ENCODE measurements around the gene RPL19.

RPL19 gene

DNA sequence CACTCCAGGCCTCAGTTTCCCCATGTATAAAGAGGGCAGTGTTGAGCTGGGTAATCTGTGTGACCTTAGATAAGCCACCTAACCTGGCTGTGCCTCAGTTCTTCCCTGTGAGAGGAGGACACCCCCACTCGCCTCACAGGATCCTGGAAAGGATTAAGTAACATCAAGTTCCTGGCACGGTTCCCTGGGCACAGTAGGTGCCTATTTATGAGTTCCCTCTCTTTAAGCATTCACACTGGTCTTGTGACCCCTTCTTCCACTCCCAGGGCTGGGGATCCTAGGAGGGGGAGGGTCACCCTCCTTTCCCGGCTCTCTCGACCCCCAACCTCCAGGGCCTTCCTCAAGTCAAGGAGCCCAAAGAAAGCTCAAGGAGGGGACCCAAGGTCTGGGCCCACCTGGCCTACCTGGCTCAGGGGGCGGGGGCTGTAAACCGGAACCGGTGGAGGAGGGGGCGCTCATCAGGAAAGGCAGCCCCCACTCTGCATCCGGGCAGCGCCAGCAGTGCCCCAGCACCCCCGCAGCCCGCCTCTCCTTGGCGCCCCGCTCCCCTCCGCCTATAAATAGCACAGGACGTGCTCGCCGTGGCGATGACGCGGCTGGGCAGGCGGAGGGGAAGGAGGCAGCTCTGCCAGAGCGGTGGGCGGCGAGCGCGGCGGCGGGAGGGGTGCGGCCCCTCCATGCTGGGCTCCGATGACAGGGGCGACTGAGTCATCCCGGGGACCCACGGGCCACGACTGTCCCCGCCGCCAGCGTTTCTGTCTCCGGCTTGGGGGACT lies 9.4 kb downstream of the RPL19 start:
- TF ChIP-seq EZH2phosphoT487 (IDR thresholded peaks at IDR 0.05; ENCODE audit: low read depth), result no peak
- TF ChIP-seq CTCF (IDR thresholded peaks at IDR 0.05; ENCODE audit: low read depth, low read length), result no peak
- H3K27ac ChIP-seq (ENCODE audit: low read length), result no peak overlapping the region
- H3K4me3 ChIP-seq (ENCODE audit: low read length), result peak overlapping the region; percentile 77
- H3K9ac ChIP-seq (ENCODE audit: low read length), result peak overlapping the region; percentile 34; the same call in 1 of the 2 replicates
- H3K4me2 ChIP-seq (ENCODE audit: low read length), result peak overlapping the region; percentile 73
- peaks cover 22% of the 10 kb centered on the region for H3K27me3 ChIP-seq (ENCODE audit: low read depth, low read length)
- peaks cover 6% of the 10 kb centered on the region for H3K36me3 ChIP-seq (replicated peaks; ENCODE audit: low read depth, low read length)
- no peaks in the 10 kb centered on the region for H3K79me2 ChIP-seq (ENCODE audit: low read length)
- peaks cover 21% of the 10 kb centered on the region for H3K4me1 ChIP-seq (ENCODE audit: low read length)
- H3K9me3 ChIP-seq (ENCODE audit: insufficient read depth, low read length), result no peaks in the 10 kb centered on the region
- peak overlapping the region; percentile 8 for H2AFZ ChIP-seq (ENCODE audit: low read depth, low read length)
- no peaks in the 10 kb centered on the region for H4K20me1 ChIP-seq (ENCODE audit: insufficient read depth, low read length)

- Histone ChIP-seq H2AFZ (ENCODE audit: low read depth, low read length) (peak overlapping the region; percentile 8), H3K79me2 (ENCODE audit: low read length) (no peaks in the 10 kb centered on the region), H3K4me1 (ENCODE audit: low read length) (peaks cover 21% of the 10 kb centered on the region), H3K4me2 (ENCODE audit: low read length) (peak overlapping the region; percentile 73), H3K4me3 (ENCODE audit: low read length) (peak overlapping the region; percentile 77), H3K9ac (ENCODE audit: low read length) (peak overlapping the region; percentile 34; the same call in 1 of the 2 replicates), H4K20me1 (ENCODE audit: insufficient read depth, low read length) (no peaks in the 10 kb centered on the region), H3K36me3 (replicated peaks; ENCODE audit: low read depth, low read length) (peaks cover under 1% of the 10 kb centered on the region), H3K9me3 (ENCODE audit: insufficient read depth, low read length) (no peaks in the 10 kb centered on the region), H3K27ac (ENCODE audit: low read length) (no peak overlapping the region), H3K27me3 (ENCODE audit: low read depth, low read length) (peaks cover 22% of the 10 kb centered on the region)
- TF ChIP-seq CTCF (IDR thresholded peaks at IDR 0.05; ENCODE audit: low read depth, low read length), result no peak
- TF ChIP-seq EZH2phosphoT487 (IDR thresholded peaks at IDR 0.05; ENCODE audit: low read depth), result no peak
Observed at GRCh38 chr17:39210093-39210434, 10.0 kb downstream of the RPL19 start.

DNA sequence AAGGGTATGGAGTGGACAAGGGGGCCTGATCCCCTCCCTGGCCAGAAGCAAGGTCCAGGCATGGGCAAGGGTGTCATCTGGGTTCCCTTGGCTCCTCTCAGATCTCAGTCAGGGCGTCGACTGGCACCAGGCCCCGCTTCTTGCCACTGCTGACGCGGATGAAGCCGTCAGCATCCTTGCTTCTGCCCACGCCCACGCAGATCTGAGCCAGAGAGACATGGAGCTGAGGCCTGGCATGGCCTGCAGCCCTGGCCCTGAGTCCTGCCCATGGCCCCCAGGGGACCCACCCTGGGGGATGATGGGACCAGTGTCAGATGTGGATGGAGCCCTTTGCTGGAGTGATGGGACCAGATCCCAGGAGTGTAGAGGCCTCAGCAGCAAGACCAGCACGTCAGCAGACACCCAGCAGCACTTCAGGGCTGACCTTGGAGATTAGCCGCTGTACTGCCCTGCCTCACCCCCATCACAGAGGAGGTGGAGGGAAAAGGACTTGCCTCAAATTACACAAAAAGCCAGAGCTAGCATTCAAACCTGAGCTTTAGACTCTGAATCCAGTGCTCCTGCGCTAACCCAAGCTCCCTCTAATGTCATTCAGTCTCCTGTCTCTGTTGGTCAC lies 12.2 kb downstream of the RPL19 start:
- H3K79me2 ChIP-seq (ENCODE audit: low read length), result no peaks in the 10 kb centered on the region
- H3K4me2 ChIP-seq (ENCODE audit: low read length), result no peak overlapping the region
- peaks cover 22% of the 10 kb centered on the region for H3K27me3 ChIP-seq (ENCODE audit: low read depth, low read length)
- no peak overlapping the region for H3K4me3 ChIP-seq (ENCODE audit: low read length)
- H3K4me1 ChIP-seq (ENCODE audit: low read length), result peaks cover 21% of the 10 kb centered on the region
- H3K9me3 ChIP-seq (ENCODE audit: insufficient read depth, low read length), result no peaks in the 10 kb centered on the region
- H4K20me1 ChIP-seq (ENCODE audit: insufficient read depth, low read length), result no peaks in the 10 kb centered on the region
- H3K27ac ChIP-seq (ENCODE audit: low read length), result no peak overlapping the region
- H3K9ac ChIP-seq (ENCODE audit: low read length), result no peak overlapping the region
- H2AFZ ChIP-seq (ENCODE audit: low read depth, low read length), result no peak overlapping the region
- H3K36me3 ChIP-seq (replicated peaks; ENCODE audit: low read depth, low read length), result no peaks in the 10 kb centered on the region
- TF ChIP-seq EZH2phosphoT487 (IDR thresholded peaks at IDR 0.05; ENCODE audit: low read depth), result no peak
- TF ChIP-seq CTCF (IDR thresholded peaks at IDR 0.05; ENCODE audit: low read depth, low read length), result no peak

DNA sequence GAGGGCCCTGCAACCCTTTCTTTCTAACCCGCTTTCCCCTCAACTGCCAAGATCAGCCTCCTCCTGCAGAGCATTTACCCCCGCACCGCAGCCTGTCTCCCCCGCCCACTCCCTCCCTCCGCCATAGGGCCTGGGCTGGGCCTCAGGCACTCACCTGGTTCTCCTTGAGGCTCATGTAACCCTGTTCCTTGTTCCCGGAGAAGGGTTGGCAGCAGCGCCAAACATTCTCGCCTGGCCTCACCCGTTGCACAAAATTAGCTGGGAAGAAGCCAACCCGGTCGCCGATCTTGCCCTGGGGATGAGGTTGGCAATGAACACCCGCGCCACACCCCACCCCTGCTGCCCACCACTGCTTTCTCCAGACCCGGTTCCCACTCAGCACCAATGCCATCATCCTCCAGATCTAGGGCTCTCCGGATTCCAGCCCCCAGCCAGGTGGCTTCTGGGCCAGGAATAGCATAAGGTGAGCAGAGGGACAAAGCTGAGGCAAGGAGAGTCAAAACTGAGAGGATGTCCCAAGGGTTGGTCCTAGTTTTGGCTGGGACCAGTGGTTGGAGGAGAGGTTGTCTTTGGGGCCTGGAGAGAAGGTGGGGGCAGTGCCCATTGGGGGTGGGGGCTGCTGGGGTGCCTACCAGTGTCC lies 12.9 kb downstream of the RPL19 start:
- Histone ChIP-seq H3K27ac (ENCODE audit: low read length) (no peak overlapping the region), H3K4me1 (ENCODE audit: low read length) (peaks cover 21% of the 10 kb centered on the region), H3K79me2 (ENCODE audit: low read length) (no peaks in the 10 kb centered on the region), H3K9me3 (ENCODE audit: insufficient read depth, low read length) (no peaks in the 10 kb centered on the region), H3K4me3 (ENCODE audit: low read length) (no peak overlapping the region), H3K9ac (ENCODE audit: low read length) (no peak overlapping the region), H3K4me2 (ENCODE audit: low read length) (no peak overlapping the region), H2AFZ (ENCODE audit: low read depth, low read length) (no peak overlapping the region), H3K36me3 (replicated peaks; ENCODE audit: low read depth, low read length) (no peaks in the 10 kb centered on the region), H4K20me1 (ENCODE audit: insufficient read depth, low read length) (no peaks in the 10 kb centered on the region), H3K27me3 (ENCODE audit: low read depth, low read length) (peaks cover 22% of the 10 kb centered on the region)
- TF ChIP-seq CTCF (IDR thresholded peaks at IDR 0.05; ENCODE audit: low read depth, low read length), result no peak
- TF ChIP-seq EZH2phosphoT487 (IDR thresholded peaks at IDR 0.05; ENCODE audit: low read depth), result no peak
